Fibroblast of lung (primary cell): ENCODE data around the gene TBC1D14.
A peak's percentile ranks its signal among the peaks of the same experiment; 100 is the strongest.

Experiments used
- CTCF ChIP-seq, 2 donors: IDR thresholded peaks in 1 of 2; conservative IDR thresholded peaks in 1 of 2; 1 replicate in 1 of 2; 2 replicates in 1 of 2; pipeline ENCODE4 v1.5.1; 2011 to 2012; ENCODE audit warnings: low read length in 2 of 2, control low read depth in 1 of 2, inconsistent platforms in 1 of 2, low read depth in 1 of 2, mild to moderate bottlenecking in 1 of 2
- EZH2 ChIP-seq: IDR thresholded peaks from 2 replicates; pipeline ENCODE4 v1.5.1; 2012; ENCODE audit warnings: low read length, control low read depth, mild to moderate bottlenecking; ENCODE audit errors: missing control alignments

DNA sequence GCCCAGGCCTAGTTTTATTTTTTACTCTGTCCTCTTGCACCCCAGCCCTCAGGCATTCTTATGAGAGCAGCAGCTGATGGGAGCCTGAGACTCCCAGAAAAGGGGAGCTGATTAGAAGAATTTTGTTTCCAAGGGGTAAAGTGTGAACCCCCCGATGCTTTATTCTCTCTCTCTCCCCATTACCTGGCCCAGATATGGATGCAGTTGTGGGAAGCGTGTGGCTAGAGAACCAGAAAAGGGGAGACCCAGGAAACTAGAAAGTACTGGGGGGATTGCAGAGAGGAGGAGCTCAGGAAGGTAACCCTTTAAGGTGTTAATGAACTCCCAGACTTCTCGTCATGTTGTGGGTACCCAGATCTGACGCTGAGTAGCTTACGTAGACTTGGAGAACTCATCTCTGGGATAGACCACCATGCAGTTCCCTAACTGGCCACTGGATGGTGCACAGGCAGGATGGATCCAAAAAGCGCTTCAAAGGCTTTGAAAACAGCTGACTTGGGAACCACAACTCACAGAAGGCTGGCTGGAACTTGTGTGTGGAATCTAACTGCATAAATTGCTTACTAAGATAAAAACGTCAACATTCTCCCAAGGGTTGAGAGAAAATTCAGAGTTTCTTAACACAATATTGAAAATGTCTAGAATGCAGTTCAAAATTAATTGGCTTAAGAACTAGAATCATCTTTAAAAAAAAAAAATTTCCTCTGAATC, 64.7 kb downstream of the TBC1D14 start:
- TF ChIP-seq EZH2 (no peak), CTCF (conservative IDR thresholded peaks at IDR 0.05 in 1 of 2, IDR thresholded peaks at IDR 0.05 in 1 of 2; ENCODE audit: low read depth in 1 of 2, low read length in 2 of 2) (peak; percentile 98 to 100)
